ENCODE measurements around the gene SYNE1.

DNA sequence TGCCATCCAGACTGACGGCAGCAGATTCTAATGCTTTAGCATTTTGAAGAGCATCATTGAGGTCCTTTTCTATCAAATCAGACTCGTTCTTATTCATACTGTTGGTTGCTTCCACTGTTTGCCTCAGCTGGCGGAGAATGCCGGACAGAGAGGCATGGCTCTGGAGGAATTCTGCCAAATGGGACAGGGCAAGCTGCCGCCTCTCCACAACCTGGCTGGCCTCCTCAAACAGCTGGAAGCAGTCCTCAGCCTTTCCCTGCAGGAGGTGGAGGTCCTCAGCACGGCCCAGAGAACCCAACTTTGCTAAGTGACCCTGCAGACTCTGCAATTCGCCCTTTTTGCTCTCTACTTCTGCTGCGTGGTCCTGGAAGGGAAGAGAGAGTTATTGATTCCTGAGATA is 220.5 kb downstream of the SYNE1 start:
- TF ChIP-seq, protein P1, sequence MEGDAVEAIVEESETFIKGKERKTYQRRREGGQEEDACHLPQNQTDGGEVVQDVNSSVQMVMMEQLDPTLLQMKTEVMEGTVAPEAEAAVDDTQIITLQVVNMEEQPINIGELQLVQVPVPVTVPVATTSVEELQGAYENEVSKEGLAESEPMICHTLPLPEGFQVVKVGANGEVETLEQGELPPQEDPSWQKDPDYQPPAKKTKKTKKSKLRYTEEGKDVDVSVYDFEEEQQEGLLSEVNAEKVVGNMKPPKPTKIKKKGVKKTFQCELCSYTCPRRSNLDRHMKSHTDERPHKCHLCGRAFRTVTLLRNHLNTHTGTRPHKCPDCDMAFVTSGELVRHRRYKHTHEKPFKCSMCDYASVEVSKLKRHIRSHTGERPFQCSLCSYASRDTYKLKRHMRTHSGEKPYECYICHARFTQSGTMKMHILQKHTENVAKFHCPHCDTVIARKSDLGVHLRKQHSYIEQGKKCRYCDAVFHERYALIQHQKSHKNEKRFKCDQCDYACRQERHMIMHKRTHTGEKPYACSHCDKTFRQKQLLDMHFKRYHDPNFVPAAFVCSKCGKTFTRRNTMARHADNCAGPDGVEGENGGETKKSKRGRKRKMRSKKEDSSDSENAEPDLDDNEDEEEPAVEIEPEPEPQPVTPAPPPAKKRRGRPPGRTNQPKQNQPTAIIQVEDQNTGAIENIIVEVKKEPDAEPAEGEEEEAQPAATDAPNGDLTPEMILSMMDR (IDR thresholded peaks at IDR 0.05) = no peak
- TF ChIP-seq EZH2phosphoT487 (IDR thresholded peaks at IDR 0.05) (no peak), EZH2 (IDR thresholded peaks at IDR 0.05) (no peak)

Measured in neural progenitor cell (in vitro differentiated cells).